MM.1S (cell line): ENCODE measurements around the gene KLHL5.

ENCODE experiments used
- DNase-seq: peaks from one replicate; pipeline ENCODE4 v3.0.0-alpha.2; 2015
- H2AFZ ChIP-seq: fragments of 300-600 bp; sonication (generic); 2 replicates; pipeline ENCODE4 v1.6.0; 2016; ENCODE audit warnings: antibody characterized with exemption, low read length
- H3F3A ChIP-seq: fragments of 300-600 bp; sonication (generic); 2 replicates; pipeline ENCODE4 v1.6.1; 2016; ENCODE audit warnings: mild to moderate bottlenecking, antibody characterized with exemption, low read length, moderate library complexity, mixed read lengths; ENCODE audit not compliant: insufficient read depth
- H3K27ac ChIP-seq: fragments of 300-600 bp; sonication (generic); 2 replicates; pipeline ENCODE4 v1.5.1; 2016; ENCODE audit warnings: mild to moderate bottlenecking, low read length
- H3K27me3 ChIP-seq: fragments of 300-600 bp; sonication (generic); replicated peaks from 2 replicates; pipeline ENCODE4 v1.6.0; 2016; ENCODE audit warnings: low read length; ENCODE audit not compliant: insufficient read depth
- H3K36me3 ChIP-seq: fragments of 300-600 bp; sonication (generic); replicated peaks from 2 replicates; pipeline ENCODE4 v1.6.1; 2016; ENCODE audit warnings: mild to moderate bottlenecking, low read length, mixed read lengths; ENCODE audit not compliant: insufficient read depth
- H3K4me1 ChIP-seq: fragments of 300-600 bp; sonication (generic); 2 replicates; pipeline ENCODE4 v1.6.1; 2016; ENCODE audit warnings: low read length, mixed read lengths
- H3K4me2 ChIP-seq: fragments of 300-600 bp; sonication (generic); 2 replicates; pipeline ENCODE4 v1.6.0; 2016; ENCODE audit warnings: low read depth, low read length
- H3K4me3 ChIP-seq: fragments of 300-600 bp; sonication (generic); 2 replicates; pipeline ENCODE4 v1.5.1; 2016; ENCODE audit warnings: low read length, mixed read lengths
- H3K79me2 ChIP-seq: fragments of 300-600 bp; sonication (generic); 2 replicates; pipeline ENCODE4 v1.6.1; 2016; ENCODE audit warnings: mixed run types, low read length, mixed read lengths
- H3K9ac ChIP-seq: fragments of 300-600 bp; sonication (generic); 2 replicates; pipeline ENCODE4 v1.6.1; 2016; ENCODE audit warnings: low read length, mixed read lengths
- H3K9me2 ChIP-seq: fragments of 300-600 bp; sonication (generic); replicated peaks from 2 replicates; pipeline ENCODE4 v1.6.1; 2016; ENCODE audit warnings: mild to moderate bottlenecking, low read length, mixed read lengths; ENCODE audit not compliant: insufficient read depth
- H3K9me3 ChIP-seq: fragments of 300-600 bp; sonication (generic); replicated peaks from 2 replicates; pipeline ENCODE4 v1.6.1; 2016; ENCODE audit warnings: mild to moderate bottlenecking, low read length, mixed read lengths; ENCODE audit not compliant: insufficient read depth
- H4K20me1 ChIP-seq: fragments of 300-600 bp; sonication (generic); 2 replicates; pipeline ENCODE4 v1.6.1; 2016; ENCODE audit warnings: mild to moderate bottlenecking, low read length, moderate library complexity, mixed read lengths; ENCODE audit not compliant: insufficient read depth
- CTCF ChIP-seq: fragments of 300-600 bp; sonication (generic); IDR thresholded peaks from 2 replicates; pipeline ENCODE4 v1.5.1; 2016; ENCODE audit warnings: antibody characterized with exemption, low read length, mixed read lengths
- EZH2 ChIP-seq: fragments of 300-600 bp; sonication (generic); optimal IDR thresholded peaks from 2 replicates; pipeline ENCODE3; 2017; ENCODE audit warnings: low read depth, mild to moderate bottlenecking, antibody characterized with exemption, low read length, mixed read lengths
- EZH2phosphoT487 ChIP-seq: fragments of 300-600 bp; sonication (generic); IDR thresholded peaks from 2 replicates; pipeline ENCODE4 v1.6.1; 2018; ENCODE audit warnings: antibody characterized with exemption, low read length

The KLHL5 gene

DNA sequence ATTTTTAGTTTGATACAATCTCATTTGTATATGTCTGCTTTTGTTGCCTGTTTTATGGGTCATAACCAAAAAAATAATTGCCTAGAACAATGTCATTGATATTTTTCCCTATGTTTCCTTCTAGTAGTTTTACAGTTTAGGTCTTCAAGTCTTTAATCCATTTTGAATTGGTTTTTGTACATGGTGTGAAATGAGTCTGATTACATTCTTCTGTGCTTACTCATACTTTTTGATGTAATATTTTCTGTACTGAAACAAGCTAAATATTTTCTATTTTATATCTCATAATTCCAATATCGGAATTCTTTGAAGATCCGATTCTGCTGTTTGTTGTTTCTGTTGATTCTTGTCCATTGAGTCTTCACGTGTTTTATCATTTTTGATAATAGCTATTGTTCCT lies 40.4 kb upstream of the KLHL5 start:
- H3K36me3 ChIP-seq = no peaks in the 10 kb centered on the region
- H3K79me2 ChIP-seq = no peaks in the 10 kb centered on the region
- no peak overlapping the region for H2AFZ ChIP-seq
- H3K9me3 ChIP-seq = no peaks in the 10 kb centered on the region
- H3K27me3 ChIP-seq = no peaks in the 10 kb centered on the region
- H3K4me3 ChIP-seq = no peak overlapping the region
- H4K20me1 ChIP-seq = no peaks in the 10 kb centered on the region
- no peak overlapping the region for H3K9ac ChIP-seq
- no peaks in the 10 kb centered on the region for H3K4me1 ChIP-seq
- no peak for DNase-seq
- no peak overlapping the region for H3K27ac ChIP-seq
- no peak overlapping the region for H3K4me2 ChIP-seq
- no peaks in the 10 kb centered on the region for H3F3A ChIP-seq
- H3K9me2 ChIP-seq = no peaks in the 10 kb centered on the region
- TF ChIP-seq EZH2 = no peak
- no peak for TF ChIP-seq EZH2phosphoT487
- TF ChIP-seq CTCF = no peak

- Histone ChIP-seq H3K79me2 (no peaks in the 10 kb centered on the region), H3K36me3 (no peaks in the 10 kb centered on the region)
Observed at GRCh38 chr4:39022241-39022640, 39.8 kb upstream of the KLHL5 start.

GRCh38 chr4:39023059-39023458 lies 39.0 kb upstream of the KLHL5 start:
- no peaks in the 10 kb centered on the region for H3F3A ChIP-seq
- H3K4me3 ChIP-seq = no peak overlapping the region
- H2AFZ ChIP-seq = no peak overlapping the region
- TF ChIP-seq EZH2 (no peak), EZH2phosphoT487 (no peak), CTCF (no peak)
- no peaks in the 10 kb centered on the region for H3K27me3 ChIP-seq
- H3K79me2 ChIP-seq = no peaks in the 10 kb centered on the region
- no peaks in the 10 kb centered on the region for H3K4me1 ChIP-seq
- no peak for DNase-seq
- H3K36me3 ChIP-seq = no peaks in the 10 kb centered on the region
- H3K4me2 ChIP-seq = no peak overlapping the region
- H3K9me3 ChIP-seq = no peaks in the 10 kb centered on the region
- no peak overlapping the region for H3K27ac ChIP-seq
- H3K9ac ChIP-seq = no peak overlapping the region
- H3K9me2 ChIP-seq = no peaks in the 10 kb centered on the region
- H4K20me1 ChIP-seq = no peaks in the 10 kb centered on the region

More at GRCh38 chr4:39022241-39022640, 39.8 kb upstream of the KLHL5 start:
- no peaks in the 10 kb centered on the region for H3K4me1 ChIP-seq
- no peaks in the 10 kb centered on the region for H3K9me2 ChIP-seq
- no peak overlapping the region for H3K4me2 ChIP-seq
- H3K9ac ChIP-seq = no peak overlapping the region
- H3F3A ChIP-seq = no peaks in the 10 kb centered on the region
- DNase-seq = no peak
- no peak overlapping the region for H3K4me3 ChIP-seq
- TF ChIP-seq EZH2phosphoT487 = no peak
- no peak overlapping the region for H2AFZ ChIP-seq
- no peak overlapping the region for H3K27ac ChIP-seq
- no peaks in the 10 kb centered on the region for H3K27me3 ChIP-seq
- no peaks in the 10 kb centered on the region for H3K9me3 ChIP-seq
- no peaks in the 10 kb centered on the region for H4K20me1 ChIP-seq

DNA sequence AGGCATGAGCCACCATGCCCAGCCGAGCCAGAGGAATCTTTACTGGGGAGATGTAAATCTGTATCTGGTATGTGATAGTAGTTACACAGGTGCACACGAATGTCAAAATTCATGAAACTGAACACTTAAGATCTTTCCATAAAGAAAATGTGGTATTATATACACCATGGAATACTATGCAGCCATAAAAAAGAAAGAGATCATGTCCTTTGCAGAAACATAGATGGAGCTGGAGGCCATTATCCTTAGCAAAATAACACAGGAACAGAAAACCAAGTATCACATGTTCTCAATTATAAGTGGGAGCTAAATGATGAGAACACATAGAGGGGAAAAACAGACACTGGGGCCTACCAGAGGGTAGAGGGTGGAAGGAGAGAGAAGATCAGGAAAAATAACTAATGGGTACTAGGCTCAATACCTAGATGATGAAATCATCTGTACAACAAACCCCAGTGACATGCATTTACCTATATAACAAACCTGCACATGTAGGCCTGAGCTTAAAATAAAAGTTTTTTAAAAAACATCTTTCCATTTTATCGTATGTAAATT lies 37.6 kb upstream of the KLHL5 start:
- DNase-seq = no peak
- H3K27me3 ChIP-seq = no peaks in the 10 kb centered on the region
- H3K36me3 ChIP-seq = no peaks in the 10 kb centered on the region
- H3K4me2 ChIP-seq = no peak overlapping the region
- no peak overlapping the region for H3K9ac ChIP-seq
- H3K4me1 ChIP-seq = no peaks in the 10 kb centered on the region
- TF ChIP-seq EZH2 (no peak), EZH2phosphoT487 (no peak), CTCF (no peak)
- H3K27ac ChIP-seq = no peak overlapping the region
- no peak overlapping the region for H2AFZ ChIP-seq
- H3K9me2 ChIP-seq = no peaks in the 10 kb centered on the region
- H3K9me3 ChIP-seq = no peaks in the 10 kb centered on the region
- no peak overlapping the region for H3K4me3 ChIP-seq
- no peaks in the 10 kb centered on the region for H4K20me1 ChIP-seq
- no peaks in the 10 kb centered on the region for H3F3A ChIP-seq
- no peaks in the 10 kb centered on the region for H3K79me2 ChIP-seq
